WTC11 (cell line): ENCODE data around the gene PIK3CB. TPM values are rescaled to one million over a fixed set of nuclear protein-coding genes. Genes with fewer than 3 reads are reported as not detected.
"Not testable (repeated sequence)": the region's sequence is repeated elsewhere in the genome, so short reads cannot be mapped to it uniquely, and the experiment has no call there.

Experiments used
- ATAC-seq: fragments of 200-7000 bp; cut with Tn5 transposase; 2 replicates; pipeline ENCODE4 v1.10.0; 2021; ENCODE audit warnings: mild to moderate bottlenecking, moderate library complexity
- CTCF ChIA-PET: fragments of 300-600 bp; sonication (Branson Sonifier 250); formaldehyde crosslinking; loops from one replicate; lab custom pipeline; 2021; ENCODE audit warnings: antibody characterized with exemption; lab: Charles Lee
- POLR2A ChIA-PET: fragments of 350-600 bp; sonication (Branson Sonifier 250); formaldehyde crosslinking; loops from one replicate; lab custom pipeline; 2021; ENCODE audit warnings: antibody characterized with exemption; lab: Charles Lee
- DNase-seq: peaks from one replicate; pipeline ENCODE4 v3.0.0; 2021; ENCODE audit warnings: low spot score
- H3K27ac Mint-ChIP-seq: 2 replicates; pipeline ENCODE4 v1.8.0; 2021; ENCODE audit warnings: mixed read lengths
- H3K27me3 Mint-ChIP-seq: 2 replicates; pipeline ENCODE4 v1.8.0; 2021; ENCODE audit warnings: low read depth, mild to moderate bottlenecking, moderate library complexity, mixed read lengths
- H3K36me3 Mint-ChIP-seq: 2 replicates; pipeline ENCODE4 v1.8.0; 2021; ENCODE audit warnings: mixed read lengths
- H3K4me1 Mint-ChIP-seq: 2 replicates; pipeline ENCODE4 v1.8.0; 2022; ENCODE audit warnings: mixed read lengths
- H3K4me3 Mint-ChIP-seq: 2 replicates; pipeline ENCODE4 v1.8.0; 2021; ENCODE audit warnings: mild to moderate bottlenecking, moderate library complexity, mixed read lengths
- H3K9me3 Mint-ChIP-seq: 2 replicates; pipeline ENCODE4 v1.8.0; 2021; ENCODE audit warnings: mixed read lengths
- AR ChIP-seq: fragments of 250-450 bp; sonication (Bioruptor Pico); IDR thresholded peaks from 2 replicates; pipeline ENCODE4 v1.9.0; 2021; ENCODE audit warnings: mild to moderate bottlenecking
- ARID4B ChIP-seq: sonication (generic); formaldehyde crosslinking; IDR thresholded peaks from 2 replicates; pipeline ENCODE4 v1.8.0; 2023; ENCODE audit warnings: missing genetic modification reagents, mild to moderate bottlenecking, borderline replicate concordance
- ATF3 ChIP-seq: sonication (generic); formaldehyde crosslinking; conservative IDR thresholded peaks from 2 replicates; pipeline ENCODE4 v1.8.1; 2022; ENCODE audit warnings: mild to moderate bottlenecking, missing genetic modification reagents
- FOXK1 ChIP-seq: sonication (generic); formaldehyde crosslinking; IDR thresholded peaks from 2 replicates; pipeline ENCODE4 v1.8.0; 2022; ENCODE audit warnings: mild to moderate bottlenecking, moderate library complexity, missing genetic modification reagents
- MXD4 ChIP-seq: fragments of 250-450 bp; sonication (Bioruptor Pico); IDR thresholded peaks from 2 replicates; pipeline ENCODE4 v1.8.0; 2021; ENCODE audit warnings: mild to moderate bottlenecking, moderate library complexity, borderline replicate concordance
- PRRX2 ChIP-seq: fragments of 250-450 bp; sonication (Bioruptor Pico); IDR thresholded peaks from 2 replicates; pipeline ENCODE4 v1.8.0; 2021; ENCODE audit warnings: mild to moderate bottlenecking
- ZNF232 ChIP-seq: sonication (generic); formaldehyde crosslinking; IDR thresholded peaks from 2 replicates; pipeline ENCODE4 v1.8.0; 2022; ENCODE audit warnings: mild to moderate bottlenecking, missing genetic modification reagents
- ZNF396 ChIP-seq: fragments of 250-450 bp; sonication (Bioruptor Pico); IDR thresholded peaks from 2 replicates; pipeline ENCODE4 v1.8.0; 2021; ENCODE audit warnings: mild to moderate bottlenecking, moderate library complexity, borderline replicate concordance
- ZNF423 ChIP-seq: fragments of 250-450 bp; sonication (Bioruptor Pico); IDR thresholded peaks from 2 replicates; pipeline ENCODE4 v2.1.2; 2022; ENCODE audit warnings: mild to moderate bottlenecking, moderate library complexity
- ZNF425 ChIP-seq: fragments of 250-450 bp; sonication (Bioruptor Pico); conservative IDR thresholded peaks from 2 replicates; pipeline ENCODE4 v1.9.0; 2021; ENCODE audit warnings: mild to moderate bottlenecking
- ZNF532 ChIP-seq: fragments of 250-450 bp; sonication (Bioruptor Pico); IDR thresholded peaks from 2 replicates; pipeline ENCODE4 v1.9.0; 2021; ENCODE audit warnings: mild to moderate bottlenecking, borderline replicate concordance
- ZNF671 ChIP-seq: fragments of 250-450 bp; sonication (Bioruptor Pico); IDR thresholded peaks from 2 replicates; pipeline ENCODE4 v1.8.0; 2021; ENCODE audit warnings: mild to moderate bottlenecking
- ZSCAN18 ChIP-seq: fragments of 250-450 bp; sonication (Bioruptor Pico); IDR thresholded peaks from 2 replicates; pipeline ENCODE4 v2.1.2; 2022; ENCODE audit warnings: mild to moderate bottlenecking, moderate library complexity
- total RNA-seq: library from RNA; stranded (reverse); gene quantifications from 3 replicates; pipeline ENCODE4 v1.2.3, GENCODE V29; 2021

PIK3CB gene
- total RNA-seq, 1 experiment from 2014 or later, result 36.0 TPM

GRCh38 chr3:138849222-138849940 is 14.7 kb upstream of the PIK3CB start:
- DNase-seq (no peak), ATAC-seq (no peak)
- no peak overlapping the region for H3K4me3 Mint-ChIP-seq
- no peaks in the 10 kb centered on the region for H3K36me3 Mint-ChIP-seq
- ChIA-PET CTCF (interaction anchor here (1.0 to 1.9 kb wide), 3 partner anchors 12 to 66 kb away, joined by 4 to 8 read pairs (median 5); no protein-coding TSS in a partner anchor), POLR2A (interaction anchor here (1.2 kb wide), 1 partner anchor 25 kb away, joined by 6 read pairs; no protein-coding TSS in a partner anchor)
- no peaks in the 10 kb centered on the region for H3K27me3 Mint-ChIP-seq
- peaks cover 38% of the 10 kb centered on the region for H3K4me1 Mint-ChIP-seq
- H3K27ac Mint-ChIP-seq, result peak overlapping the region; percentile 81
- no peaks in the 10 kb centered on the region for H3K9me3 Mint-ChIP-seq
- TF ChIP-seq ATF3 (CRISPR knock-in tag), result no peak
- no peak for TF ChIP-seq PRRX2 (CRISPR knock-in tag)
- no peak for TF ChIP-seq FOXK1 (CRISPR knock-in tag)

- ChIA-PET CTCF (interaction anchor here (0.6 to 1.3 kb wide), 2 partner anchors 42 to 67 kb away, joined by 5 read pairs; no protein-coding TSS in a partner anchor), POLR2A (interaction anchor here (1.2 kb wide), 1 partner anchor 25 kb away, joined by 6 read pairs; no protein-coding TSS in a partner anchor)
- Mint-ChIP-seq H3K36me3 (no peaks in the 10 kb centered on the region), H3K4me3 (no peak overlapping the region), H3K9me3 (no peaks in the 10 kb centered on the region), H3K27me3 (no peaks in the 10 kb centered on the region), H3K4me1 (peaks cover 41% of the 10 kb centered on the region), H3K27ac (no peak overlapping the region)
- DNase-seq, result no peak
- ATAC-seq, result no peak
- TF ChIP-seq ARID4B (CRISPR knock-in tag), result no peak
- TF ChIP-seq ZNF232 (CRISPR knock-in tag), result no peak
Measured at GRCh38 chr3:138848696-138849095, 14.0 kb upstream of the PIK3CB start.

GRCh38 chr3:138846824-138847223 is 12.1 kb upstream of the PIK3CB start:
- peak overlapping the region; percentile 30; the same call in 1 of the 2 replicates for H3K4me3 Mint-ChIP-seq
- H3K27me3 Mint-ChIP-seq, result not testable (repeated sequence)
- TF ChIP-seq MXD4 (peak; percentile 89; the same call in 1 of the 2 replicates), ZSCAN18 (peak; percentile 95), ZNF423 (CRISPR knock-in tag) (peak; percentile 60), ZNF396 (CRISPR knock-in tag) (peak; percentile 73; the same call in 1 of the 2 replicates), ZNF671 (CRISPR knock-in tag) (peak; percentile 64; the same call in 1 of the 2 replicates), AR (CRISPR knock-in tag) (0 out of 2 replicates have a peak, but pooled peaks have one; percentile 53), ZNF532 (CRISPR knock-in tag) (peak; percentile 74; the same call in 1 of the 2 replicates), ZNF425 (CRISPR knock-in tag) (0 out of 2 replicates have a peak, but pooled peaks have one; percentile 30)
- TF ChIP-seq, all 79 proteins: peak for 8; not testable (repeated sequence) for 71
- POLR2A ChIA-PET, result interaction anchor here (1.4 to 1.5 kb wide), 3 partner anchors 15 to 68 kb away, joined by 4 to 5 read pairs (median 5); no protein-coding TSS in a partner anchor
- Mint-ChIP-seq H3K27ac (peak overlapping the region; percentile 98), H3K4me1 (peaks cover 55% of the 10 kb centered on the region)
- H3K9me3 Mint-ChIP-seq, ATAC-seq, DNase-seq, H3K36me3 Mint-ChIP-seq: not testable (repeated sequence)
- CTCF ChIA-PET, result interaction anchor here (1.5 to 3.6 kb wide), 3 partner anchors 14 to 69 kb away, joined by 5 to 58 read pairs (median 7); no protein-coding TSS in a partner anchor
